Smooth muscle cell (in vitro differentiated cells): ENCODE measurements around the gene COX6B2. TPM values are rescaled to one million over a fixed set of nuclear protein-coding genes. Genes with fewer than 3 reads are reported as not detected.
A peak's percentile ranks its signal among the peaks of the same experiment; 100 is the strongest.

Experiments
- DNase-seq: peaks from one replicate; lab custom pipeline; 2025; ENCODE audit not compliant: unreplicated experiment; lab: John Stamatoyannopoulos, UW
- H2AFZ ChIP-seq: fragments of 200-600 bp; sonication (generic); 2 replicates; pipeline ENCODE4 v1.6.0; 2016; ENCODE audit warnings: antibody characterized with exemption, low read depth, mild to moderate bottlenecking
- H3F3A ChIP-seq: fragments of 200-600 bp; sonication (generic); 2 replicates; pipeline ENCODE4 v1.6.0; 2017; ENCODE audit warnings: antibody characterized with exemption, low read depth
- H3K27ac ChIP-seq: fragments of 200-600 bp; sonication (generic); 2 replicates; pipeline ENCODE4 v1.5.1; 2016; ENCODE audit warnings: low read depth, mild to moderate bottlenecking
- H3K27me3 ChIP-seq: fragments of 200-600 bp; sonication (generic); 2 replicates; pipeline ENCODE4 v1.6.1; 2016; ENCODE audit warnings: low read depth, mild to moderate bottlenecking
- H3K36me3 ChIP-seq: fragments of 200-600 bp; sonication (generic); 2 replicates; pipeline ENCODE4 v1.5.1; 2016; ENCODE audit warnings: low read depth
- H3K4me1 ChIP-seq: fragments of 200-600 bp; sonication (generic); 2 replicates; pipeline ENCODE4 v1.5.1; 2016; ENCODE audit warnings: low read depth
- H3K4me2 ChIP-seq: fragments of 200-600 bp; sonication (generic); 2 replicates; pipeline ENCODE4 v1.6.0; 2016; ENCODE audit warnings: mild to moderate bottlenecking
- H3K4me3 ChIP-seq: fragments of 200-600 bp; sonication (generic); 2 replicates; pipeline ENCODE4 v1.5.1; 2016; ENCODE audit warnings: mild to moderate bottlenecking
- H3K79me2 ChIP-seq: fragments of 200-600 bp; sonication (generic); 2 replicates; pipeline ENCODE4 v1.6.0; 2016; ENCODE audit warnings: low read depth, mild to moderate bottlenecking
- H3K9ac ChIP-seq: fragments of 200-600 bp; sonication (generic); 2 replicates; pipeline ENCODE4 v1.6.0; 2016; ENCODE audit warnings: low read depth
- H3K9me3 ChIP-seq: fragments of 200-600 bp; sonication (generic); replicated peaks from 2 replicates; pipeline ENCODE4 v1.5.1; 2016; ENCODE audit warnings: low read depth
- H4K20me1 ChIP-seq: fragments of 200-600 bp; sonication (generic); 2 replicates; pipeline ENCODE4 v1.6.0; 2016; ENCODE audit warnings: low read depth
- WGBS: methylation state at CpG from one replicate; pipeline ENCODE4 v1.1.7; 2016; ENCODE audit warnings: low lambda C conversion rate; 5-methylcytosine and 5-hydroxymethylcytosine counted together
- polyA plus RNA-seq: library from polyadenylated mRNA; unstranded; fragments of >200 nt; fragmentation: Nextera tagmentation; extraction: Ambion mirVana; gene quantifications from 2 replicates; pipeline ENCODE4 v1.2.1, GENCODE V29; 2016
- total RNA-seq: library from RNA; depleted of rRNA; stranded (reverse); fragments of >200 nt; gene quantifications from 2 replicates; pipeline ENCODE4 v1.2.3, GENCODE V29; 2014
- TF ChIP-seq, protein P1 (sequence below): fragments of 200-600 bp; sonication (generic); IDR thresholded peaks from 2 replicates; pipeline ENCODE4 v1.5.1; 2017; ENCODE audit warnings: borderline replicate concordance, mild to moderate bottlenecking, antibody characterized with exemption; ENCODE audit not compliant: insufficient read depth, poor library complexity, severe bottlenecking

COX6B2 gene
- total and polyA plus RNA-seq, 2 experiments from 2014 or later: 0.18 to 1.7 TPM

DNA sequence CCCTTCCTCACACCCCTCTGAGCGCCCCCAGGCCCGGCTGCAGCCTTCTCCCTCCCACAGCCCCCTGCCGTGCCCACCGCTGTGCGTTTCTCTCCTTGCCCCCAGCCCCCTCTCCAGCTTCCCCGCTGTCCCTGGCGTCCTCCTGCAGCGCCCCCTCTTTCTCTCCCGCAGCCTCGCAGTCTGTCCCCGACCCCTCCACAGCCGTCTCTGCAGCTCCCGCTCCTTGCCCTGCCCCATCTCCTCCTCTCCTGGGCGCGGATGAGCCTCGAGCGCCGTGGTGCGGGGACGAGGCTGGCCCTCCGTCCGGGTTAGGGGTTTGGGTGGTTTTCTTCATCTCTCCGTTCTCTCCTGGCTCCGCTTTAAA lies 13.8 kb downstream of the COX6B2 start:
- Histone ChIP-seq H3K79me2 (peaks cover 15% of the 10 kb centered on the region), H3K27me3 (no peaks in the 10 kb centered on the region), H4K20me1 (peaks cover 12% of the 10 kb centered on the region), H3K4me2 (peak overlapping the region; percentile 99), H3K9ac (peak overlapping the region; percentile 87), H3K4me1 (peaks cover 8% of the 10 kb centered on the region), H3K4me3 (peak overlapping the region; percentile 69), H3K9me3 (no peaks in the 10 kb centered on the region), H3K36me3 (no peaks in the 10 kb centered on the region), H3K27ac (peak overlapping the region; percentile 77), H2AFZ (no peak overlapping the region), H3F3A (no peaks in the 10 kb centered on the region)
- 1% methylated on average over 13 of the region's 24 CpGs for WGBS
- DNase-seq: no peak
- TF ChIP-seq, protein P1, sequence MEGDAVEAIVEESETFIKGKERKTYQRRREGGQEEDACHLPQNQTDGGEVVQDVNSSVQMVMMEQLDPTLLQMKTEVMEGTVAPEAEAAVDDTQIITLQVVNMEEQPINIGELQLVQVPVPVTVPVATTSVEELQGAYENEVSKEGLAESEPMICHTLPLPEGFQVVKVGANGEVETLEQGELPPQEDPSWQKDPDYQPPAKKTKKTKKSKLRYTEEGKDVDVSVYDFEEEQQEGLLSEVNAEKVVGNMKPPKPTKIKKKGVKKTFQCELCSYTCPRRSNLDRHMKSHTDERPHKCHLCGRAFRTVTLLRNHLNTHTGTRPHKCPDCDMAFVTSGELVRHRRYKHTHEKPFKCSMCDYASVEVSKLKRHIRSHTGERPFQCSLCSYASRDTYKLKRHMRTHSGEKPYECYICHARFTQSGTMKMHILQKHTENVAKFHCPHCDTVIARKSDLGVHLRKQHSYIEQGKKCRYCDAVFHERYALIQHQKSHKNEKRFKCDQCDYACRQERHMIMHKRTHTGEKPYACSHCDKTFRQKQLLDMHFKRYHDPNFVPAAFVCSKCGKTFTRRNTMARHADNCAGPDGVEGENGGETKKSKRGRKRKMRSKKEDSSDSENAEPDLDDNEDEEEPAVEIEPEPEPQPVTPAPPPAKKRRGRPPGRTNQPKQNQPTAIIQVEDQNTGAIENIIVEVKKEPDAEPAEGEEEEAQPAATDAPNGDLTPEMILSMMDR: no peak

DNA sequence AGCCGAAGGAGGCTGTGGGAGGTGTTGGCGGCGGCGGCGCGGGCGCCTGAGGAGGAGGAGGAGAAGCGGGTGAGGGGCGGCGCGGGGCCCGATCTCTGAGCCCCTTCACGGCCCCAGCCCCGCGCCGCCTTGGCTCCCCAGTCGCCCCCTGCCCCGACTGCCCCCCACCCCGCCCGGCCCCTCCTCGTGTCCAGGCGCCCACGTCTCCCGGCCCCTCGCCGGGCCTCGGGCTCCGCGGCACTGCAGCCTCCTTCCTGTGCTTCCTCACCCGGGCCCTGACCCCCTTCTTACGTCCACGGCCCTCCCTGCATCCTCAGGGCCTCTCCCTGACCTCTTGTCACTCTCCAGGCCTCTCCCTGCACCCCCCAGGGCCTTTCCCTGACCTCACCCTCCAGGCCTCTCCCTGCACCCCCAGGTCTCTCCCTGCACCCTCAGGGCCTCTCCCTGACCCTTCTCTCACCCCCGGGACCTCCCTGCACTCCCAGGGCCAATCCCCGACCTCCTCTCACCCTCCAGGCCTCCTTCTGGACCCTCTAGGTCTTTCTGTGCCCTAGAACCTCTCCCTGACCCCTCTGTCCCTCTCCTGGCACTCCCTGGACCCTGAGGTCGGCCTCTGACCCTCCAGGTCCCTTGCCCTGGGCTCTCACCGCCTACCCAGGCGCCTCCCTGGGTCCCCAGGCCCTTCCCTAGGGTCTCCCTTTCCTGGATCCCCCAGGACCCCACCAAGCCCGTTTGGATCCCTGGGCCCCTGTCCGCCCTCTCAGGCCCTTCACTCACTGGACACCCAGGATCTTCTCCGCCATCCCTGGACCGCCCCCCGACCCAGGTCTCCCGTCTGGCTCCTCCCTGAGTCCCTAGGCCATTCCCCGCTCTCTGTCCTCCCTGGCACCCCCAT lies 14.4 kb downstream of the COX6B2 start:
- Histone ChIP-seq H3K36me3 (no peaks in the 10 kb centered on the region), H3K4me3 (peak overlapping the region; percentile 69), H3K4me2 (peak overlapping the region; percentile 99), H3K79me2 (peaks cover 15% of the 10 kb centered on the region), H3K27ac (peak overlapping the region; percentile 77), H2AFZ (no peak overlapping the region), H4K20me1 (peaks cover 12% of the 10 kb centered on the region), H3K4me1 (peaks cover 8% of the 10 kb centered on the region), H3K27me3 (no peaks in the 10 kb centered on the region), H3K9ac (peak overlapping the region; percentile 87), H3K9me3 (no peaks in the 10 kb centered on the region), H3F3A (no peaks in the 10 kb centered on the region)
- DNase-seq: no peak
- WGBS: 13% methylated on average over 8 of the region's 44 CpGs
- TF ChIP-seq, protein P1: no peak

DNA sequence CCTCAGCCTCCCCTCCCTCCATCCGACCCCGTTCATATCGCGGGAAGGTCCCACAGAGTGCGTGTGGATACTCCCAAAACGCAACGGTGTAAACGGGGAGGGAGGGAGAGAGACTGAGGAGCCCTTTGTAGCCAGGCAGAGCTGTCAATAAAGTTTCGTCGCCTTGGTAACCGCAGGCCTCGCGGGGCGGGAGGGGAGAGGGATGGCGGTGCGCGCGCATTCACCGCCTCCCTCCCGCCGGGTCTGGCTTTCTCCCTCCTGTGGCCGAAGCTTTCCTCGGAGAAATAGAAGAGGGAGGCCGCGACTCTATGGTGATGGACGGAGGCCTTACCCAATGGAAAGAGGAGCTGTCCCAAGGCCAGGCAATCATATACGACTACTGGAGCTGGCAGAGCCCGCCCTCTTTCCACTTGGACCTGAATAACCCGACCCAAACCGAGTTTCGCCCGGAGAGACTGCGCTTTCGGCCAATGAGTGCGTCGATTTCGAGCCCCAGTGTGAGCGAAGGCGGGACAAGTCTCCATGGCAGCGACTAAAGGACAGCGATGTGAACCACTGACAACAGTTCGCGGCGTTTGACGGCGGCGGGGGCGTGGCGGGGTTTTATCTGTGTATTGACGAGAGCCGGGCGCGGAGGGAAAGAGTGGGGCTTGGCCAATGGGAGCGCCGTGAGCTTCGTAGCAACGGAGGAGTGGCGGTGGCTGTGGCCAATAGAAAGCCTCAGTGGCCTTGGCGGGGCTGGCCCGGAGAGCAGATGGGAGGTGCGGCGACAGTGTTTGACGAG lies 15.2 kb downstream of the COX6B2 start, which contains the start of gene KMT5C:
Gene KMT5C, plus strand, starts transcription at position 772 of the 784 bp plus-strand sequence. CDS start 2,061 bp downstream, outside the sequence.
- 2% methylated on average over 60 of the region's 63 CpGs for WGBS
- H3K79me2 ChIP-seq: peaks cover 15% of the 10 kb centered on the region
- H2AFZ ChIP-seq: no peak within 1 kb of the TSS
- peaks cover 12% of the 10 kb centered on the region for H4K20me1 ChIP-seq
- no peaks in the 10 kb centered on the region for H3K36me3 ChIP-seq
- H3K27me3 ChIP-seq: no peaks in the 10 kb centered on the region
- H3K27ac ChIP-seq: peak within 1 kb of the TSS; percentile 99
- H3K4me1 ChIP-seq: peaks cover 8% of the 10 kb centered on the region
- H3K4me2 ChIP-seq: peak within 1 kb of the TSS; percentile 99
- H3F3A ChIP-seq: no peaks in the 10 kb centered on the region
- H3K4me3 ChIP-seq: peak within 1 kb of the TSS; percentile 69
- TF ChIP-seq, protein P1: no peak
- DNase-seq: peak; percentile 99
- H3K9ac ChIP-seq: peak within 1 kb of the TSS; percentile 99
- no peaks in the 10 kb centered on the region for H3K9me3 ChIP-seq
